GM12865 (cell line): ENCODE data around the gene SNRNP200.

Source experiments
- DNase-seq: peaks from one replicate; pipeline ENCODE4 v3.0.0; 2010; ENCODE audit warnings: low read depth
- H3K4me3 ChIP-seq: 2 replicates; pipeline ENCODE4 v1.5.1; 2011; ENCODE audit warnings: mild to moderate bottlenecking, low read depth, low read length, control low read depth
- TF ChIP-seq, protein P1 (sequence below): IDR thresholded peaks from 2 replicates; pipeline ENCODE4 v1.5.1; 2011; ENCODE audit warnings: low read length, control low read depth, low read depth, inconsistent platforms; ENCODE audit not compliant: insufficient read depth; ENCODE audit errors: missing control alignments

Gene SNRNP200

DNA sequence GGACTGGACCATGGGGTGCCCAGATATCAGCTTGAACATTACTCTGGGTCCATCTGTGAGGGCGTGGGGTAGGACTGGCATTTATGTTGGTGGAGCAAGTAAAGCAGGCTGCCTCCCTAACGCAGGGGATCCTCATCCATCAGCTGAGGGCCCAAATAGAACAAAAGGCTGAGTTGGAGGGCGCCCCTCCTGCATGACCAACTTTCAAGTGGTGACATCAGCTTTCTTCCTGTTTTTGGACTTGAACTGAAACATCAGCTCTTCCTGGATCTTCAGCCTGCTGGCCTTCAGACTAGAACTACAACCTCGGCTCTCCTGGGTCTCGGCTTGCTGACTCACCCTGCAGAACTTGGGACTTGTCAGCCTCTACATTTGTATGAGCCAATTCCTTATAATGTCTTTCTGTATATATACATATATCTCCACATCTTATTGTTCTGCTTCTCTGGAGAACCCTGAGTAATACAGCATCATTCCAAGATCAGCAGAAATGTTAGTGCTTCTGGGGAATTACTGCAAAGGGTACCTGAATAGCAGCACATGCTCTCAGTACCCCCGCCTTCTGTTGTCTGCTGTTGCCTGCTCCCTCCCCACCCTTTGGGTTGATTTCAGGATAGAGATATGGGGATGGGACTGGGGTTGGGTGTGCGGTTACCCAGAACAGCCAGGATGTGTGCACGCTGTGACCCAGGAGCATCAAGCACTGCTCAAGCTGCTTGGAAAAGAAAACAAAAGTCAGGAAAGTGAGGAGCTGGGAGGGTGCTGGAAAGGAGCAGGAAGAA is 59.5 kb downstream of the SNRNP200 start:
- DNase-seq, result no peak
- H3K4me3 ChIP-seq, result no peak overlapping the region
- TF ChIP-seq, protein P1, sequence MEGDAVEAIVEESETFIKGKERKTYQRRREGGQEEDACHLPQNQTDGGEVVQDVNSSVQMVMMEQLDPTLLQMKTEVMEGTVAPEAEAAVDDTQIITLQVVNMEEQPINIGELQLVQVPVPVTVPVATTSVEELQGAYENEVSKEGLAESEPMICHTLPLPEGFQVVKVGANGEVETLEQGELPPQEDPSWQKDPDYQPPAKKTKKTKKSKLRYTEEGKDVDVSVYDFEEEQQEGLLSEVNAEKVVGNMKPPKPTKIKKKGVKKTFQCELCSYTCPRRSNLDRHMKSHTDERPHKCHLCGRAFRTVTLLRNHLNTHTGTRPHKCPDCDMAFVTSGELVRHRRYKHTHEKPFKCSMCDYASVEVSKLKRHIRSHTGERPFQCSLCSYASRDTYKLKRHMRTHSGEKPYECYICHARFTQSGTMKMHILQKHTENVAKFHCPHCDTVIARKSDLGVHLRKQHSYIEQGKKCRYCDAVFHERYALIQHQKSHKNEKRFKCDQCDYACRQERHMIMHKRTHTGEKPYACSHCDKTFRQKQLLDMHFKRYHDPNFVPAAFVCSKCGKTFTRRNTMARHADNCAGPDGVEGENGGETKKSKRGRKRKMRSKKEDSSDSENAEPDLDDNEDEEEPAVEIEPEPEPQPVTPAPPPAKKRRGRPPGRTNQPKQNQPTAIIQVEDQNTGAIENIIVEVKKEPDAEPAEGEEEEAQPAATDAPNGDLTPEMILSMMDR, result no peak

DNA sequence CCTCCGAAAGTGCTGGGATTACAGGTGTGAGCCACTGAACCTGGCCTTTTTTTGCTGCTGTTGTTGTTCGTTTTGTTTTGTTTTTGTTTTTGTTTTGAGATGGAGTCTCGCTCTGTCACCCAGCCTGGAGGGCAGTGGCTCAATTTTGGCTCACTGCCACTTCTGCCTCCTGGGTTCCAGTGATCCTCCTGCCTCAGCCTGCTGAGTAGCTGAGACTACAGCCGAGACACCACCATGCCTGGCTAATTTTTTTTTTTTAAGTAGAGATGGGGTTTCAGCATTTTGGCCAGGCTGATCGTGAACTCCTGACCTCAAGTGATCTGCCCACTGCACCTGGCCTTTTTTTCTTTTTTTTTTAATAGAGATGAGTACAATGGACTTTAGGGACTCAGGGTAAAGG is 61.5 kb downstream of the SNRNP200 start:
- TF ChIP-seq, protein P1, result no peak
- no peak overlapping the region for H3K4me3 ChIP-seq
- DNase-seq, result no peak

DNA sequence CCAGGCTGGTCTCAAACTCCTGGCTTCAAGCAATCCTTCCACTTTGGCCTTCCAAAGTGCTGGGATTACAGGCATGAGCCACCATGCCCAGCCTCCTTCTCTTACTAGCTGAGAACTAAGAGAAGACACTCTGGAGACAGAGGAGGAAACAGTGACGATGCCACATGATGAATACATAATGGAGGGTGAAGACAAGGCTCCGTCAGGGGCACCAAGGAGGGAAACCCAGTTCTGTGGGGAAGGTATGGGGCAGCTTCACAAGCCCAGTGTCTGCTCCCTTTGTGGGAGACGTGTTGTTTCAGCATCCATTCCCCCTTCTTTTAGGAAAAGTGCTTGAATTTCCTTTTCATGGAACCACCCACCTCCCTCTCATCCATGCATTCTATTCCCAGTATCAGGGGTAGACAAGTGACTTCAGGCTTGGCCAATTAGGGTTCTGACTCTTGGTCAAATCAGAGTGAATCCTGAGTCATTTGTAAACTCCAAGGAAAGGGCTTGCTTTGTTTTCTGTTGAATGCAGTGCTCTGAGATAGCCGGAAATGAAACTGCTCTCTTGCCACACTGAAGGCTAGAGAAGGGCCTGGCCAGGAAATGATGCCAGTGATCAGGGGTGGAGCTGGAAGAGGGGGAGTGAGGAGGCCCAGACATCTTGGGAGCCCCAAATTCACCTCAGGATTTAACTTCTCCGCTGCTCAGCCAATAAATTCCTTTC is 63.3 kb downstream of the SNRNP200 start:
- H3K4me3 ChIP-seq, result peak overlapping the region; percentile 19
- TF ChIP-seq, protein P1, result no peak
- peak; percentile 89 for DNase-seq

DNA sequence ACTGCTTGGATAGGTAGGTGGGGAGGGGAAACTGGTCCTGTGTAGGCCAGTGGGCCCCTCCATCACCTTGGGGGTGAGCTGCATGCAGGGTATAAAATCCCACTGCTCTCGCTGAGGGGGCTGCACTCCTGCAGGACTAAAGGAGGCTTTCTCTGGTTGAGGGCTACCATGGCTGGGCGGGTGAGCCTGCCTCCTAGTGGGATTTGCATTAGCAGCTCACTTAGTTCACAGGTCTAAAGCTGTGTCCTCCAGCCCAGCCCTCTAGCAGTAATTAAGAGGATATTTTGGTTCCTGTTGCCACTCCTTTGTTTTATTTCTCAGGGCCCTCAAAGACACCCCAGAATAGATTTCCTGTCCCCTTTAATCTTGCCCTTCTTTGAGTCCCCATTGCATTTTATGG is 64.1 kb downstream of the SNRNP200 start:
- TF ChIP-seq, protein P1, result no peak
- H3K4me3 ChIP-seq, result no peak overlapping the region
- peak; percentile 40 for DNase-seq

DNA sequence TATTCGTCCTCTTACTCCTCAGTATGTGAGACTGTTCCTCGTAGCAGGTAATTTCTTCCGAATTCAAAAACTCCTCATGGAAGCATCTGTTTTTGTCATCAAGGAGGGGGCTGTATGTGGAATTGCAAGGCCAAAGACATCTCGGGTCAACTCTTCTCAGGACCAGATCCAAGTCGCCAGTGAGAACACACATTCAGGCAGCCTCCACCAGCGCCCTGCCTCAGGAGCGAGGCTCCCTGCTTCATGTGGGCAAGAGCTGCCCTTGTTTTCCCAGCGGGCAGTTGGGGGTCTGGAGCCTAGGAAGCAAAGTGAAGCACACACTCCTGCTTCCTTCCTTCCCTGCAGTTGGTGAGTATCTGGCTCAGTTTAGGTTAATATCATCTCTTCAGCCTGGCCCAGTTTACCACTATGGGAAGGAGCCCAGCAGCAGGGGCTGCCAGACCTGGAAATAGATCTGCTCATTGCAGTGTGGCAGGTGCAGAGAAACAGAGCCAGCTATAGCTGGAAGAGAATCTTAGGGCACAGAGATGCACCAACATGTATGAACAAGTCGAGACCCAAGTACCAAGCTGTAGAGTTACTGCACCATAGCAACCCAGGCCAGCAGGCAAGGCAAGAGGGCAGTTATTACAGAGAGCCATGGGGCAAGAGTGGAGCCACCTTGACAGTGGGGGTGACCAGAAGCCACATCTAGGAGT is 64.9 kb downstream of the SNRNP200 start:
- H3K4me3 ChIP-seq, result no peak overlapping the region
- DNase-seq, result no peak
- TF ChIP-seq, protein P1, result no peak

DNA sequence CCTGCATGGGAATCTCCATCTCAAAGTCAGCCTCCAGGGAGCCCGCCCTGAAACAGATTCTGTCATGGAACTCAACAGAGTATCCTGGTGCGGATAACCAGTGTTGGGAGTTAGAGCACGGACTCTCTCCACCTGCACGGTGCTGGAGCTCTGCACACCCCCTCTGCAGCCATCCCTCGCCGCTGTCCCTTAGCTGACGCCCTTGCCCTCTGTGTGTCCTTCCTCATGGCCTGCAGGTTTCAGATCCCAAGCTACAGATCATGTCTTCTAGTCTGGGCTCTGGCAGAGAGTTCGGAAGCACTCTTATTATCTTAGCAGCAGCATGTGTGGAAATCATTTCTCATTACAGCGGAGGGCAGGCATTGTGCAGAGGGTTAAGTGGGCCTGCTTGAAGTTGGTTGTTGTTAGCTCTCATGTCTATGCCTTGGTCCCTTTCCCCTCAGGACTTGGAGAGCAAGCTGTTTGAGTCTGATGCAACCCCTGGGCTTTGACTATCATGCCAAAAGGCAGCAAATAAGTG is 65.5 kb downstream of the SNRNP200 start:
- H3K4me3 ChIP-seq, result no peak overlapping the region
- TF ChIP-seq, protein P1, result no peak
- no peak for DNase-seq
